PC-3 (cell line): ENCODE results near the gene CES3.

Source experiments
- EZH2 ChIP-seq: fragments of 300-600 bp; sonication (generic); IDR thresholded peaks from one replicate; pipeline ENCODE4 v1.6.1; 2017; ENCODE audit warnings: antibody characterized with exemption, mild to moderate bottlenecking, low read length; ENCODE audit not compliant: unreplicated experiment
- EZH2phosphoT487 ChIP-seq: fragments of 300-600 bp; sonication (generic); IDR thresholded peaks from 2 replicates; pipeline ENCODE4 v1.6.1; 2018; ENCODE audit warnings: mild to moderate bottlenecking, antibody characterized with exemption, low read length, borderline replicate concordance
- TF ChIP-seq, protein P1 (sequence below): fragments of 300-600 bp; sonication (generic); conservative IDR thresholded peaks from 2 replicates; pipeline ENCODE4 v1.5.1; 2017; ENCODE audit warnings: antibody characterized with exemption, low read depth, mild to moderate bottlenecking, low read length

DNA sequence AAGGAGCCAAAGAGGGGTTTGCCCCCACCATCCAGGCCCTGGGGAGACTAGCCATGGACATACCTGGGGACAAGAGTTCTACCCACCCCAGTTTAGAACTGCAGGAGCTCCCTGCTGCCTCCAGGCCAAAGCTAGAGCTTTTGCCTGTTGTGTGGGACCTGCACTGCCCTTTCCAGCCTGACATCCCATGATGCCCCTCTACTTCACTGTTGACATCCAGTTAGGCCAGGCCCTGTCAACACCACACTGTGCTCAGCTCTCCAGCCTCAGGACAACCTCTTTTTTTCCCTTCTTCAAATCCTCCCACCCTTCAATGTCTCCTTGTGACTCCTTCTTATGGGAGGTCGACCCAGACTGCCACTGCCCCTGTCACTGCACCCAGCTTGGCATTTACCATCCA is 48.1 kb downstream of the CES3 start:
- TF ChIP-seq, protein P1, sequence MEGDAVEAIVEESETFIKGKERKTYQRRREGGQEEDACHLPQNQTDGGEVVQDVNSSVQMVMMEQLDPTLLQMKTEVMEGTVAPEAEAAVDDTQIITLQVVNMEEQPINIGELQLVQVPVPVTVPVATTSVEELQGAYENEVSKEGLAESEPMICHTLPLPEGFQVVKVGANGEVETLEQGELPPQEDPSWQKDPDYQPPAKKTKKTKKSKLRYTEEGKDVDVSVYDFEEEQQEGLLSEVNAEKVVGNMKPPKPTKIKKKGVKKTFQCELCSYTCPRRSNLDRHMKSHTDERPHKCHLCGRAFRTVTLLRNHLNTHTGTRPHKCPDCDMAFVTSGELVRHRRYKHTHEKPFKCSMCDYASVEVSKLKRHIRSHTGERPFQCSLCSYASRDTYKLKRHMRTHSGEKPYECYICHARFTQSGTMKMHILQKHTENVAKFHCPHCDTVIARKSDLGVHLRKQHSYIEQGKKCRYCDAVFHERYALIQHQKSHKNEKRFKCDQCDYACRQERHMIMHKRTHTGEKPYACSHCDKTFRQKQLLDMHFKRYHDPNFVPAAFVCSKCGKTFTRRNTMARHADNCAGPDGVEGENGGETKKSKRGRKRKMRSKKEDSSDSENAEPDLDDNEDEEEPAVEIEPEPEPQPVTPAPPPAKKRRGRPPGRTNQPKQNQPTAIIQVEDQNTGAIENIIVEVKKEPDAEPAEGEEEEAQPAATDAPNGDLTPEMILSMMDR: no peak
- TF ChIP-seq EZH2 (no peak), EZH2phosphoT487 (no peak)
